DOHH2 (cell line): ENCODE measurements around the gene PDZRN4.

Experiments
- EZH2phosphoT487 ChIP-seq: fragments of 200-600 bp; sonication (generic); IDR thresholded peaks from 2 replicates; pipeline ENCODE4 v1.6.1; 2017; ENCODE audit warnings: borderline replicate concordance, mild to moderate bottlenecking, antibody characterized with exemption, low read length, moderate library complexity, mixed read lengths
- TF ChIP-seq, protein P1 (sequence below): fragments of 200-600 bp; sonication (generic); IDR thresholded peaks from one replicate; pipeline ENCODE4 v1.5.1; 2014; ENCODE audit warnings: antibody characterized with exemption, mild to moderate bottlenecking, low read depth, low read length; ENCODE audit not compliant: poor library complexity, severe bottlenecking

DNA sequence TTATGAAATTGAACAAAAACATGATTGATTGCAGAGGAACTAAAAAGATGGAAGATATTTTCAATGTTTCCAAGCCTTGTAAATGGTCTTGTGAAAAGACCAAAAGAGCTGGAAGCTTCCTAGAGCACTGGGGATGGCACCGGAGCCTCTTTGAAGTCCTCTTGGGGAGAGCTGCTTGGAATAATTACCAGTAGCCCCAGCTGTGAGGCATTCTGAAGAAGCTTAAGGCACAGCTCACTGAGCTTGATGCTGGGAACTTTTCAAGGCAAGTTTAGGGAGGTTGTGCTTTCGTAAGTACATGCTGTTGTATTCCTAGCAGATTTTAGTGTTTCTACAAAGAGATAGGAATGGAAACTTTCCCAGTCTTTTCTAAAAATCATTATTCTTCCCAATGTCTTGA, 13.9 kb downstream of the PDZRN4 start:
- TF ChIP-seq, protein P1, sequence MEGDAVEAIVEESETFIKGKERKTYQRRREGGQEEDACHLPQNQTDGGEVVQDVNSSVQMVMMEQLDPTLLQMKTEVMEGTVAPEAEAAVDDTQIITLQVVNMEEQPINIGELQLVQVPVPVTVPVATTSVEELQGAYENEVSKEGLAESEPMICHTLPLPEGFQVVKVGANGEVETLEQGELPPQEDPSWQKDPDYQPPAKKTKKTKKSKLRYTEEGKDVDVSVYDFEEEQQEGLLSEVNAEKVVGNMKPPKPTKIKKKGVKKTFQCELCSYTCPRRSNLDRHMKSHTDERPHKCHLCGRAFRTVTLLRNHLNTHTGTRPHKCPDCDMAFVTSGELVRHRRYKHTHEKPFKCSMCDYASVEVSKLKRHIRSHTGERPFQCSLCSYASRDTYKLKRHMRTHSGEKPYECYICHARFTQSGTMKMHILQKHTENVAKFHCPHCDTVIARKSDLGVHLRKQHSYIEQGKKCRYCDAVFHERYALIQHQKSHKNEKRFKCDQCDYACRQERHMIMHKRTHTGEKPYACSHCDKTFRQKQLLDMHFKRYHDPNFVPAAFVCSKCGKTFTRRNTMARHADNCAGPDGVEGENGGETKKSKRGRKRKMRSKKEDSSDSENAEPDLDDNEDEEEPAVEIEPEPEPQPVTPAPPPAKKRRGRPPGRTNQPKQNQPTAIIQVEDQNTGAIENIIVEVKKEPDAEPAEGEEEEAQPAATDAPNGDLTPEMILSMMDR = no peak
- TF ChIP-seq EZH2phosphoT487 = no peak
